Measurements from ENCODE around the gene EPS8L1. TPM values are rescaled to one million over a fixed set of nuclear protein-coding genes. Genes with fewer than 3 reads are reported as not detected.

EPS8L1 gene
- total and polyA plus RNA-seq, 2 of the 4 experiments (the other 2 are of a cell fraction), result 0.90 to 2.9 TPM

- H2BK5ac ChIP-seq (ENCODE audit: low read depth, low read length, poor library complexity, severe bottlenecking), result no peak overlapping the region
- H3K36me3 ChIP-seq (ENCODE audit: control insufficient read depth, insufficient read depth, low read length), result no peaks in the 10 kb centered on the region
- no peak overlapping the region for H3K27ac ChIP-seq (ENCODE audit: insufficient read depth, low read length)
- no peak overlapping the region for H2BK120ac ChIP-seq (ENCODE audit: low read depth, low read length)
- no peak overlapping the region for H2BK20ac ChIP-seq (ENCODE audit: low read depth, low read length)
- H3K23ac ChIP-seq (ENCODE audit: low read depth, low read length), result peak overlapping the region; percentile 10; the same call in 1 of the 2 replicates
- ATAC-seq (ENCODE audit: low read depth) (no peak), DNase-seq (no peak)
- H4K5ac ChIP-seq (ENCODE audit: low read depth, low read length), result peak overlapping the region; percentile 20
- CTCF ChIA-PET, result no interaction called here
- H3K4me2 ChIP-seq (ENCODE audit: low read depth, low read length), result peak overlapping the region; percentile 86
- in situ Hi-C loops (cut with MboI; ENCODE audit: low sequenced_read_pairs), result loop anchor here (25.0 kb wide), 1 partner anchor 519 kb away; the partner anchor contains the start of genes CCDC106, ZNF580 and ZNF581
- intact Hi-C loops (cut with micrococcal nuclease), result no loop called here
- peak overlapping the region; percentile 38 for H2AK9ac ChIP-seq (replicated peaks; ENCODE audit: low read depth, low read length, poor library complexity)
- H3K9me3 ChIP-seq (ENCODE audit: control insufficient read depth, insufficient read depth, low read length), result no peaks in the 10 kb centered on the region
- dilution Hi-C loops (cut with HindIII; ENCODE audit: low sequenced_read_pairs, unreplicated experiment), result no loop called here
- peaks cover 11 to 28% of the 10 kb centered on the region in 2 experiments; a peak in 3 of 4 replicates for H3K79me1 ChIP-seq (ENCODE audit: low read depth in 1 of 2, low read length in 2 of 2)
- no peak overlapping the region for H3K9ac ChIP-seq (ENCODE audit: low read depth, low read length)
- H4K20me1 ChIP-seq (ENCODE audit: insufficient read depth, low read length), result peaks cover 34% of the 10 kb centered on the region
- 37% methylated on average over 11 of the region's 22 CpGs; no CpG with 5 or more reads in 1 of the 2 experiments for WGBS, 2 experiments (ENCODE audit: extremely low coverage in 2 of 2, insufficient read length in 1 of 2)
- no peak overlapping the region for H2BK15ac ChIP-seq (ENCODE audit: low read depth, low read length)
- peaks cover 11% of the 10 kb centered on the region for H3K4me1 ChIP-seq (ENCODE audit: control insufficient read depth, insufficient read depth, low read length)
- no peak overlapping the region for H3K56ac ChIP-seq (ENCODE audit: extremely low read depth, insufficient read depth, low read length)
- peak overlapping the region; percentile 98 for H4K8ac ChIP-seq (ENCODE audit: low read depth in 2 of 2, low read length in 2 of 2)
- POLR2A ChIA-PET (ENCODE audit: unreplicated experiment), result no interaction called here
- H3K9me1 ChIP-seq (ENCODE audit: insufficient read depth, low read length), result 0 out of 2 replicates have a peak, but pooled peaks cover 4% of the 10 kb centered on the region
- peak overlapping the region; percentile 95 for H2AFZ ChIP-seq (replicated peaks; ENCODE audit: low read length, poor library complexity)
- BruUV-seq (replicated peaks), result no TSS peak
- peak overlapping the region; percentile 69; the same call in 1 of the 2 replicates for H3K4me3 ChIP-seq (ENCODE audit: insufficient read depth, low read depth, low read length)
- 0 out of 2 replicates have a peak, but pooled peaks cover 3% of the 10 kb centered on the region for H3K27me3 ChIP-seq (ENCODE audit: control insufficient read depth, insufficient read depth, low read length)
- H3K14ac ChIP-seq (replicated peaks; ENCODE audit: low read depth, low read length), result peak overlapping the region; percentile 23; the same call in 1 of the 2 replicates
- peak overlapping the region; percentile 54; the same call in 1 of the 2 replicates for H2AK5ac ChIP-seq (ENCODE audit: low read depth, low read length)
- H4K91ac ChIP-seq (ENCODE audit: insufficient read depth, low read depth, low read length), result peak overlapping the region; percentile 24; the same call in 1 of the 2 replicates
- no peak overlapping the region for H3K18ac ChIP-seq (ENCODE audit: low read depth, low read length)
- TF ChIP-seq FOS (IDR thresholded peaks at IDR 0.05; ENCODE audit: low read depth, low read length) (no peak), POLR2A (IDR thresholded peaks at IDR 0.05; ENCODE audit: low read depth, low read length) (no peak), SMC3 (IDR thresholded peaks at IDR 0.05; ENCODE audit: low read depth, low read length) (no peak), RFX5 (IDR thresholded peaks at IDR 0.05; ENCODE audit: low read depth, low read length) (no peak), ELK1 (IDR thresholded peaks at IDR 0.05; ENCODE audit: borderline replicate concordance, low read depth, low read length) (no peak), MAZ (IDR thresholded peaks at IDR 0.05; ENCODE audit: borderline replicate concordance, low read depth, low read length) (no peak), RCOR1 (IDR thresholded peaks at IDR 0.05; ENCODE audit: insufficient replicate concordance, low read length) (no peak), BHLHE40 (IDR thresholded peaks at IDR 0.05; ENCODE audit: low read depth, low read length) (no peak)
- H3K4ac ChIP-seq (ENCODE audit: low read depth, low read length), result peak overlapping the region; percentile 87; the same call in 1 of the 2 replicates
Measured at GRCh38 chr19:55118401-55118991, 42.8 kb downstream of the EPS8L1 start.
